HG03108 (cell line): ENCODE data around the gene SLC17A4.
"Not testable (repeated sequence)": the region's sequence is repeated elsewhere in the genome, so short reads cannot be mapped to it uniquely, and the experiment has no call there.

Source experiments
- ATAC-seq: cut with Tn5 transposase; IDR thresholded peaks from one replicate; pipeline ENCODE4 v1.9.1; 2021; ENCODE audit warnings: moderate library complexity; ENCODE audit not compliant: unreplicated experiment

Gene SLC17A4

GRCh38 chr6:25754535-25754934 lies at the start of gene SLC17A4:
SLC17A4 (plus strand) TSS chr6:25754742; CDS start chr6:25761963, 7,221 bp downstream.
- no peak for ATAC-seq

- no peak for ATAC-seq
Observed at GRCh38 chr6:25706314-25707014, 48.1 kb upstream of the SLC17A4 start.

GRCh38 chr6:25709761-25710160 lies 44.8 kb upstream of the SLC17A4 start:
- ATAC-seq: no peak

GRCh38 chr6:25710287-25710686 lies 44.3 kb upstream of the SLC17A4 start:
- ATAC-seq: no peak

GRCh38 chr6:25713824-25714223 lies 40.7 kb upstream of the SLC17A4 start:
- no peak for ATAC-seq

GRCh38 chr6:25714765-25715164 lies 39.8 kb upstream of the SLC17A4 start:
- ATAC-seq: no peak

GRCh38 chr6:25715794-25716193 lies 38.7 kb upstream of the SLC17A4 start:
- ATAC-seq: no peak

- ATAC-seq: no peak
Observed at GRCh38 chr6:25717866-25718740, 36.4 kb upstream of the SLC17A4 start.

GRCh38 chr6:25726122-25726911 lies 28.2 kb upstream of the SLC17A4 start:
- no peak for ATAC-seq

GRCh38 chr6:25727028-25727427 lies 27.5 kb upstream of the SLC17A4 start:
- ATAC-seq: no peak

- no peak for ATAC-seq
Observed at GRCh38 chr6:25730907-25731306, 23.6 kb upstream of the SLC17A4 start.

GRCh38 chr6:25731721-25732120 lies 22.8 kb upstream of the SLC17A4 start:
- no peak for ATAC-seq

GRCh38 chr6:25732468-25733198 lies 21.9 kb upstream of the SLC17A4 start:
- no peak for ATAC-seq

- ATAC-seq: no peak
Observed at GRCh38 chr6:25735261-25735660, 19.3 kb upstream of the SLC17A4 start.

GRCh38 chr6:25743868-25744267 lies 10.7 kb upstream of the SLC17A4 start:
- ATAC-seq: no peak

GRCh38 chr6:25745836-25746235 lies 8.7 kb upstream of the SLC17A4 start:
- no peak for ATAC-seq

- no peak for ATAC-seq
Observed at GRCh38 chr6:25746968-25747367, 7.6 kb upstream of the SLC17A4 start.

GRCh38 chr6:25747477-25747876 lies 7.1 kb upstream of the SLC17A4 start:
- ATAC-seq: no peak

GRCh38 chr6:25748049-25748448 lies 6.5 kb upstream of the SLC17A4 start:
- ATAC-seq: no peak

GRCh38 chr6:25748601-25749517 lies 5.7 kb upstream of the SLC17A4 start:
- not testable (repeated sequence) for ATAC-seq
